Nephron (organoid): ENCODE results near the gene CD63.

ENCODE experiments used
- H3K27ac Mint-ChIP-seq, 3 experiments: 2 replicates each; pipeline ENCODE4 v1.8.0; 2020; ENCODE audit warnings: mixed read lengths in 3 of 3, mild to moderate bottlenecking in 2 of 3, moderate library complexity in 1 of 3
- H3K27me3 Mint-ChIP-seq: 2 replicates; pipeline ENCODE4 v1.8.0; 2021; ENCODE audit warnings: low read depth, mild to moderate bottlenecking, moderate library complexity, mixed read lengths
- H3K36me3 Mint-ChIP-seq: 2 replicates; pipeline ENCODE4 v1.8.0; 2020; ENCODE audit warnings: low read depth, mixed read lengths
- H3K4me1 Mint-ChIP-seq: 2 replicates; pipeline ENCODE4 v1.8.0; 2020; ENCODE audit warnings: mixed read lengths
- H3K4me3 Mint-ChIP-seq, 3 experiments: 2 replicates each; pipeline ENCODE4 v1.8.0; 2020; ENCODE audit warnings: mild to moderate bottlenecking in 3 of 3, mixed read lengths in 3 of 3, moderate library complexity in 2 of 3
- H3K9me3 Mint-ChIP-seq: 2 replicates; pipeline ENCODE4 v1.8.0; 2020; ENCODE audit warnings: mixed read lengths
- CTCF ChIP-seq, 3 experiments: fragments of 200-600 bp; sonication (generic); IDR thresholded peaks; one replicate each; pipeline ENCODE4 v1.5.0; 2021; ENCODE audit warnings: antibody characterized with exemption in 3 of 3; ENCODE audit not compliant: unreplicated experiment in 3 of 3

CD63 gene

GRCh38 chr12:55681142-55682077 lies 47.4 kb downstream of the CD63 start:
- peaks cover 6% of the 10 kb centered on the region for H3K27me3 Mint-ChIP-seq
- peaks cover 4% of the 10 kb centered on the region for H3K36me3 Mint-ChIP-seq
- H3K4me3 Mint-ChIP-seq: peak overlapping the region; percentile 84 to 87 (median 86)
- peaks cover 23% of the 10 kb centered on the region for H3K4me1 Mint-ChIP-seq
- TF ChIP-seq CTCF (IDR thresholded peaks at IDR 0.05; ENCODE audit: unreplicated experiment in 3 of 3): peak; percentile 15 to 51 (median 41)
- peak overlapping the region; percentile 58 to 90 (median 84) for H3K27ac Mint-ChIP-seq
- no peaks in the 10 kb centered on the region for H3K9me3 Mint-ChIP-seq

- Mint-ChIP-seq H3K36me3 (no peaks in the 10 kb centered on the region), H3K27me3 (peaks cover 6% of the 10 kb centered on the region), H3K4me3 (no peak overlapping the region), H3K27ac (no peak overlapping the region), H3K4me1 (peaks cover 23% of the 10 kb centered on the region), H3K9me3 (no peaks in the 10 kb centered on the region)
- TF ChIP-seq CTCF (IDR thresholded peaks at IDR 0.05; ENCODE audit: unreplicated experiment in 3 of 3): no peak
Observed at GRCh38 chr12:55679691-55680090, 49.1 kb downstream of the CD63 start.

- no peaks in the 10 kb centered on the region for H3K36me3 Mint-ChIP-seq
- no peak overlapping the region for H3K4me3 Mint-ChIP-seq
- peaks cover 10% of the 10 kb centered on the region for H3K4me1 Mint-ChIP-seq
- H3K9me3 Mint-ChIP-seq: no peaks in the 10 kb centered on the region
- H3K27me3 Mint-ChIP-seq: no peaks in the 10 kb centered on the region
- no peak for TF ChIP-seq CTCF (IDR thresholded peaks at IDR 0.05; ENCODE audit: unreplicated experiment in 3 of 3)
- H3K27ac Mint-ChIP-seq: no peak overlapping the region
Observed at GRCh38 chr12:55676707-55677106, 52.1 kb downstream of the CD63 start.

- no peaks in the 10 kb centered on the region for H3K4me1 Mint-ChIP-seq
- TF ChIP-seq CTCF (IDR thresholded peaks at IDR 0.05; ENCODE audit: unreplicated experiment in 3 of 3): no peak
- H3K27me3 Mint-ChIP-seq: no peaks in the 10 kb centered on the region
- H3K27ac Mint-ChIP-seq: no peak overlapping the region
- no peaks in the 10 kb centered on the region for H3K36me3 Mint-ChIP-seq
- no peak overlapping the region for H3K4me3 Mint-ChIP-seq
- H3K9me3 Mint-ChIP-seq: no peaks in the 10 kb centered on the region
Observed at GRCh38 chr12:55675666-55676065, 53.1 kb downstream of the CD63 start.
